ENCODE measurements around the gene ANKRD24. TPM values are rescaled to one million over a fixed set of nuclear protein-coding genes. Genes with fewer than 3 reads are reported as not detected.
A peak's percentile ranks its signal among the peaks of the same experiment; 100 is the strongest.
"Not testable (repeated sequence)": the region's sequence is repeated elsewhere in the genome, so short reads cannot be mapped to it uniquely, and the experiment has no call there.

ANKRD24 gene
- total RNA-seq, 6 experiments from 2014 or later, result 0.11 to 0.81 (median 0.54) TPM

- no peak for DNase-seq
- Mint-ChIP-seq H3K27me3 (ENCODE audit: insufficient read depth) (peaks cover 14% of the 10 kb centered on the region), H3K4me3 (no peak overlapping the region), H3K4me1 (ENCODE audit: low read depth) (no peaks in the 10 kb centered on the region), H3K9me3 (no peaks in the 10 kb centered on the region), H3K27ac (no peak overlapping the region), H3K36me3 (ENCODE audit: low read depth) (no peaks in the 10 kb centered on the region)
- TF ChIP-seq CTCF (IDR thresholded peaks at IDR 0.05), result no peak
These were observed 50.3 kb downstream of the ANKRD24 start for GRCh38 chr19:4232614-4233281.

GRCh38 chr19:4233282-4233853, 50.9 kb downstream of the ANKRD24 start:
- H3K36me3 Mint-ChIP-seq (ENCODE audit: low read depth), result no peaks in the 10 kb centered on the region
- TF ChIP-seq CTCF (IDR thresholded peaks at IDR 0.05), result peak; percentile 76
- peaks cover 14% of the 10 kb centered on the region for H3K27me3 Mint-ChIP-seq (ENCODE audit: insufficient read depth)
- no peak overlapping the region for H3K4me3 Mint-ChIP-seq
- H3K9me3 Mint-ChIP-seq, result no peaks in the 10 kb centered on the region
- DNase-seq, result no peak
- H3K27ac Mint-ChIP-seq, result no peak overlapping the region
- no peaks in the 10 kb centered on the region for H3K4me1 Mint-ChIP-seq (ENCODE audit: low read depth)

GRCh38 chr19:4234142-4234861, 51.8 kb downstream of the ANKRD24 start:
- TF ChIP-seq CTCF (IDR thresholded peaks at IDR 0.05), result no peak
- DNase-seq, result no peak
- Mint-ChIP-seq H3K27ac (no peak overlapping the region), H3K27me3 (ENCODE audit: insufficient read depth) (peaks cover 19% of the 10 kb centered on the region), H3K4me1 (ENCODE audit: low read depth) (no peaks in the 10 kb centered on the region), H3K36me3 (ENCODE audit: low read depth) (no peaks in the 10 kb centered on the region), H3K9me3 (no peaks in the 10 kb centered on the region), H3K4me3 (no peak overlapping the region)

- Mint-ChIP-seq H3K27me3 (ENCODE audit: insufficient read depth) (peaks cover 19% of the 10 kb centered on the region), H3K4me3 (no peak overlapping the region), H3K4me1 (ENCODE audit: low read depth) (no peaks in the 10 kb centered on the region), H3K27ac (no peak overlapping the region), H3K36me3 (ENCODE audit: low read depth) (no peaks in the 10 kb centered on the region), H3K9me3 (no peaks in the 10 kb centered on the region)
- DNase-seq, result no peak
- TF ChIP-seq CTCF (IDR thresholded peaks at IDR 0.05), result no peak
These were observed 52.3 kb downstream of the ANKRD24 start for GRCh38 chr19:4234862-4235201.

DNA sequence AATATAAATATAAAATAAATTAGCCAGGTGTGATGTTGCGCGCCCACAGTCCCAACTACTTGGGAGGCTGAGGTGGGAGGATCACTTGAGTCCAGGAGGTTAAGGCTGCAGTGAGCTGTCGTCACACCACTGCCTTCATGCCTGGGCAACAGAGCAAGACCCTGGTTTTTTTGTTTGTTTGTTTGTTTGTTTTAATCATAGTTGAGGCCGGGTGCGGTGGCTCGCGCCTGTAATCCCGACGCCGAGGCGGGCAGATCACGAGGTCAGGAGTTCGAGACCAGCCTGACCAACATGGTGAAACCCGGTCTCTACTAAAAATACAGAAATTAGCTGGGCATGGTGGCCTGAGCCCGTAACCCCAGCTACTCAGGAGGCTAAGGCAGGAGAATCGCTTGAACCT, 55.0 kb downstream of the ANKRD24 start:
- H3K27ac Mint-ChIP-seq; H3K4me1 Mint-ChIP-seq (ENCODE audit: low read depth); DNase-seq; H3K9me3 Mint-ChIP-seq; H3K36me3 Mint-ChIP-seq (ENCODE audit: low read depth); H3K4me3 Mint-ChIP-seq: not testable (repeated sequence)
- H3K27me3 Mint-ChIP-seq (ENCODE audit: insufficient read depth), result peaks cover 26% of the 10 kb centered on the region

GRCh38 chr19:4238831-4239230, 56.3 kb downstream of the ANKRD24 start:
- H3K4me3 Mint-ChIP-seq, result no peak overlapping the region
- TF ChIP-seq CTCF (IDR thresholded peaks at IDR 0.05), result no peak
- no peaks in the 10 kb centered on the region for H3K4me1 Mint-ChIP-seq (ENCODE audit: low read depth)
- peaks cover 27% of the 10 kb centered on the region for H3K27me3 Mint-ChIP-seq (ENCODE audit: insufficient read depth)
- H3K27ac Mint-ChIP-seq, result no peak overlapping the region
- DNase-seq, result no peak
- H3K36me3 Mint-ChIP-seq (ENCODE audit: low read depth), result no peaks in the 10 kb centered on the region; the same call in 1 of the 2 replicates
- H3K9me3 Mint-ChIP-seq, result peaks cover 7% of the 10 kb centered on the region

Data from HFFc6 (cell line).